Suprapubic skin (tissue), 4 donors: ENCODE data around the gene RGS6.

Experiments used
- CTCF ChIP-seq, 2 donors: fragments of 200-600 bp in 1 of 2; fragments of 450-650 bp in 1 of 2; sonication (generic) in 1 of 2; IDR thresholded peaks; one replicate each; pipeline ENCODE4 v1.5.1; 2016 to 2019; ENCODE audit warnings: antibody characterized with exemption in 2 of 2, mild to moderate bottlenecking in 1 of 2, moderate library complexity in 1 of 2
- POLR2A ChIP-seq, 2 donors: fragments of 450-650 bp; IDR thresholded peaks; one replicate each; pipeline ENCODE4 v1.6.1; 2017; ENCODE audit warnings: antibody characterized with exemption in 2 of 2, mild to moderate bottlenecking in 2 of 2, moderate library complexity in 2 of 2
- POLR2AphosphoS5 ChIP-seq, 3 donors: sonication (generic); formaldehyde crosslinking; IDR thresholded peaks; one replicate each; pipeline ENCODE4 v1.6.1; 2017; ENCODE audit warnings: antibody characterized with exemption in 3 of 3

- TF ChIP-seq POLR2AphosphoS5 (IDR thresholded peaks at IDR 0.05) (no peak), CTCF (IDR thresholded peaks at IDR 0.05) (no peak), POLR2A (IDR thresholded peaks at IDR 0.05) (no peak)
Observed at GRCh38 chr14:72013721-72014345, 81.6 kb downstream of the RGS6 start.
